Lower lobe of right lung (tissue), 2 donors: ENCODE data around the gene DLEC1. TPM values are rescaled to one million over a fixed set of nuclear protein-coding genes. Genes with fewer than 3 reads are reported as not detected.

Experiments
- ATAC-seq, 2 donors: fragments of 200-7000 bp; cut with Tn5 transposase; one replicate each; pipeline ENCODE4 v1.9.1; 2020 to 2022; ENCODE audit warnings: mild to moderate bottlenecking in 2 of 2, moderate library complexity in 2 of 2
- DNase-seq: peaks from one replicate; pipeline ENCODE4 v3.0.0-alpha.2; 2020
- H3K27ac ChIP-seq: fragments of 200-600 bp; one replicate; pipeline ENCODE4 v1.8.0; 2022
- H3K27me3 ChIP-seq: fragments of 200-600 bp; one replicate; pipeline ENCODE4 v1.8.0; 2022; ENCODE audit warnings: low read depth
- H3K36me3 ChIP-seq: fragments of 200-600 bp; one replicate; pipeline ENCODE4 v1.8.0; 2022; ENCODE audit warnings: mild to moderate bottlenecking
- H3K4me1 ChIP-seq: fragments of 200-600 bp; one replicate; pipeline ENCODE4 v1.8.0; 2022
- H3K4me3 ChIP-seq: fragments of 200-600 bp; one replicate; pipeline ENCODE4 v1.8.0; 2022; ENCODE audit warnings: mild to moderate bottlenecking
- H3K9me3 ChIP-seq: fragments of 200-600 bp; one replicate; pipeline ENCODE4 v1.8.0; 2022
- intact Hi-C: fragments of 100-400 bp; cut with DNase I; formaldehyde crosslinking; loops from one replicate; pipeline ENCODE4 v1.11.0; 2022
- total RNA-seq: library from RNA; stranded (reverse); fragmentation: NEBNext Ultra II Directional; extraction: Animal tissue kit (Norgen Biotek cat#: 25700); gene quantifications from one replicate; pipeline ENCODE4 v1.2.1, GENCODE V29; 2021
- TF ChIP-seq, protein P1 (sequence below): fragments of 200-600 bp; IDR thresholded peaks from one replicate; pipeline ENCODE4 v1.8.0; 2022; ENCODE audit warnings: antibody characterized with exemption, mild to moderate bottlenecking
- donor health status: DM: no; HTN: yes; CAD: no; lungs with severe emphysema.

DLEC1 gene
- total RNA-seq, 1 donor from 2014 or later = 15.0 TPM

DNA sequence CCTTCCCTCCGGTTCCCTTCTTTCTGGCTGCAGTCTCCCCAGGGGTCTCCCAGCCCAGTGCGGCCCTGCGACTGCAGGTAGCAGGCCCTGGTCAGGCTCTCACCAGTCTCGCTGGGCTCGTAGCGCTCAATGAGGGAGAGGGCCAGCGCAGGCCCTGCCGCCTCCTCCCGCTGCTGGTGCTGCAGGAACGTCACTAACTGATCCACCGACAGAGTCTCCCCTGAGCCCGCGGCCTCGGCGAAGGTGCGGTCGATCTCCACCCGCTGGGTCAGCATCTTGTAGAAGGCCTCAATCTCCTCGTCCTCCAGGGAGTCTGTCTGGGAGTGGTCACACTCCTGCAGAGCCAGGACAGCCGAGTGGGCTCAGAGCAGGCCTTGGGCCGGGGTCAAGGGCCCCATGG, 27.9 kb upstream of the DLEC1 start:
- Histone ChIP-seq H3K27ac (no peak overlapping the region), H3K9me3 (peaks cover 2% of the 10 kb centered on the region), H3K27me3 (no peaks in the 10 kb centered on the region), H3K4me1 (no peaks in the 10 kb centered on the region), H3K4me3 (no peak overlapping the region), H3K36me3 (peaks cover 78% of the 10 kb centered on the region)
- DNase-seq = peak; percentile 32
- intact Hi-C loops = no loop called here
- TF ChIP-seq, protein P1, sequence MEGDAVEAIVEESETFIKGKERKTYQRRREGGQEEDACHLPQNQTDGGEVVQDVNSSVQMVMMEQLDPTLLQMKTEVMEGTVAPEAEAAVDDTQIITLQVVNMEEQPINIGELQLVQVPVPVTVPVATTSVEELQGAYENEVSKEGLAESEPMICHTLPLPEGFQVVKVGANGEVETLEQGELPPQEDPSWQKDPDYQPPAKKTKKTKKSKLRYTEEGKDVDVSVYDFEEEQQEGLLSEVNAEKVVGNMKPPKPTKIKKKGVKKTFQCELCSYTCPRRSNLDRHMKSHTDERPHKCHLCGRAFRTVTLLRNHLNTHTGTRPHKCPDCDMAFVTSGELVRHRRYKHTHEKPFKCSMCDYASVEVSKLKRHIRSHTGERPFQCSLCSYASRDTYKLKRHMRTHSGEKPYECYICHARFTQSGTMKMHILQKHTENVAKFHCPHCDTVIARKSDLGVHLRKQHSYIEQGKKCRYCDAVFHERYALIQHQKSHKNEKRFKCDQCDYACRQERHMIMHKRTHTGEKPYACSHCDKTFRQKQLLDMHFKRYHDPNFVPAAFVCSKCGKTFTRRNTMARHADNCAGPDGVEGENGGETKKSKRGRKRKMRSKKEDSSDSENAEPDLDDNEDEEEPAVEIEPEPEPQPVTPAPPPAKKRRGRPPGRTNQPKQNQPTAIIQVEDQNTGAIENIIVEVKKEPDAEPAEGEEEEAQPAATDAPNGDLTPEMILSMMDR = no peak
- ATAC-seq = no peak

DNA sequence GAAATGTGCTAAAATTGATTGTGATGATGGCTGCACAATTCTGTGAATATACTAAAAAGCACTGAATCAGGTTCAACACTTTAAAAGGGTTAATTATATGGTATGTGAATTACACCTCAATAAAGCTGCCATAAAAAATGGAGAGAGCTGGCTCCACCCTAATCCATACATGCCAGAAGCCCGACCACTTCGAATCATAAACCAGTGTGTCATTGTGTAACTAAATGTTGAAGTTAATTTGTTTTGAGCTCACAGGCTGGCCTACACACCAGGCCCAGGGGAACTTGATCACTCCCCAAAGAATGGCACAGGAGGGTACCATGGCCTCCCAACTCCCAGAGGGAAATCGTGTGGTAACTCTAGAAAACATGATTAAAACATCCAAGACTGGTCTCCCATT, 23.5 kb upstream of the DLEC1 start:
- H3K27ac ChIP-seq = no peak overlapping the region
- no peaks in the 10 kb centered on the region for H3K27me3 ChIP-seq
- TF ChIP-seq, protein P1 = no peak
- H3K9me3 ChIP-seq = peaks cover 4% of the 10 kb centered on the region
- intact Hi-C loops = no loop called here
- H3K36me3 ChIP-seq = peaks cover 75% of the 10 kb centered on the region
- H3K4me1 ChIP-seq = no peaks in the 10 kb centered on the region
- DNase-seq (no peak), ATAC-seq (no peak)
- no peak overlapping the region for H3K4me3 ChIP-seq

DNA sequence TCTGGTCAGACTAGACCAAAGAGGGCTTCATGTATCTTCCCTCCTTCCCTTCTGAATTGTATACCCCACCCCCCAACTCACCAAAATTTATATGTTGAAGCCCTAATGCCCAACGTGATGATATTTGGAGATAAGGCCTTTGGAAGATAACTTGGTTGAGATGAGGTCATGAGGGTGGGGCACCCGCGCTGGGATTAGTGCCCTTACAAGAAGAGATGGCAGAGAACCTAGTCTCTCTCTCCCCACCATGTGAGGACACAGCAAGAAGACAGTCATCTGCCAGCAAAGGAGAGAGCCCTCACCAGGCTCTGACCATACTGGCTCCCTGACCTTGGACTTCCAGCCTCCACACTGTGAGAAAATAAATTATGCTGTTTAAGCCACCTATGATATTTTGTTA, 23.0 kb upstream of the DLEC1 start:
- TF ChIP-seq, protein P1 = no peak
- Histone ChIP-seq H3K27me3 (no peaks in the 10 kb centered on the region), H3K4me3 (no peak overlapping the region), H3K4me1 (no peaks in the 10 kb centered on the region), H3K27ac (no peak overlapping the region), H3K36me3 (peaks cover 70% of the 10 kb centered on the region), H3K9me3 (peaks cover 4% of the 10 kb centered on the region)
- intact Hi-C loops = no loop called here
- no peak for ATAC-seq
- no peak for DNase-seq

DNA sequence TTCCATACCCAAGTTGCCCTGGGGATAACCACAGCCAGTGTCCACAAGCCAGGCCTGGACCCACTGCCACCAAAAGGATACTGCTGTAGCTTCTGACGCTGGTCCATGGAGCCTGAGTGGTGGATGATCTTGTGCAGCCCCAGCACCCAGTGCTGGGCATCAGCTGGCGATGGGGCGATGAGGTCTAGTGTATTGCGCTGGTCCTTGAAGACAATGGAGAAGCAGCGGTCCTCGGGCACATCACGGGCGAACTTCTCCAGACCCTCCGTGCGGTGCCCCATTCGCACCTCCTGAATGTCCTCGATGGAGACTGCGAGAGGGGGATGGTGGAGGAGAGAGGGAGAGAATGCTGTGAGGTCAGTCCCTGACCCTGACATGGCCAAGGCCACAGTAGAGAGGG, 22.6 kb upstream of the DLEC1 start:
- no peak for ATAC-seq
- H3K4me1 ChIP-seq = no peaks in the 10 kb centered on the region
- peaks cover 4% of the 10 kb centered on the region for H3K9me3 ChIP-seq
- no peak for DNase-seq
- H3K36me3 ChIP-seq = peaks cover 66% of the 10 kb centered on the region
- no peak overlapping the region for H3K27ac ChIP-seq
- TF ChIP-seq, protein P1 = no peak
- intact Hi-C loops = no loop called here
- H3K27me3 ChIP-seq = no peaks in the 10 kb centered on the region
- no peak overlapping the region for H3K4me3 ChIP-seq

DNA sequence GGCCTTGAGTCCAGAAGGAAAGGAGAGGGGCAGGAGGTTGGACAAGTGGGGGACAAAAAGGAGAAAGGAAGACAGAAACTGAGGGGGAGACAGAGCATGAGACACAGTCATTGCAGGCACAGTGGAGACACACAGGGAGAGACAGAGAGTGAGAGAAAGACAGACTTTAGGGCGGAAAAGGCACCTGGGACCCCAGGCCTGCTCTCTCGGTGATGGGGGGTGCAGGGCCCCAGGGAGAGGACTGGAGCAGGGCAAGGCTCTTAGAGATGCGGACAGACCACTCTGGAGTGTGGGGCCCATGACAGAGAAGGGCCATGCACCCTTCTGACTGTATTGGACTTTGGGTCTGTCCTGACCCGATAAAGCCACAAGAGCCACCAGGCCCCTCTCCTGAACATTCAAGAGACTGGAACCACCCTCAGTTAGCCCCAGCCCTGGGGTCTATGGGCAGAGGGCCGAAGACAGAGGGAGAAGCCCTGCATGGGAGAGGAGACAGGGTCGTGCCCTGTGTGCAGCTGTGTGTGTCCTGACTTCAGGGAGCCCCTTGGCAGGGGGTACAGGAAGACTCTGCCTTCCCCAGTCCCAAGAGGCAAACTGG, 22.1 kb upstream of the DLEC1 start:
- no peaks in the 10 kb centered on the region for H3K27me3 ChIP-seq
- peaks cover under 1% of the 10 kb centered on the region for H3K4me1 ChIP-seq
- ATAC-seq = peak in 1 of 2 donors; percentile 6
- H3K27ac ChIP-seq = no peak overlapping the region
- H3K4me3 ChIP-seq = no peak overlapping the region
- no peak for DNase-seq
- TF ChIP-seq, protein P1 = no peak
- intact Hi-C loops = no loop called here
- H3K9me3 ChIP-seq = peaks cover 4% of the 10 kb centered on the region
- peaks cover 64% of the 10 kb centered on the region for H3K36me3 ChIP-seq
